Smooth muscle cell (in vitro differentiated cells): ENCODE data around the gene ANGPT4. TPM values are rescaled to one million over a fixed set of nuclear protein-coding genes. Genes with fewer than 3 reads are reported as not detected.
"Not testable (repeated sequence)": the region's sequence is repeated elsewhere in the genome, so short reads cannot be mapped to it uniquely, and the experiment has no call there.

Experiments
- DNase-seq: peaks from one replicate; lab custom pipeline; 2025; ENCODE audit not compliant: unreplicated experiment; lab: John Stamatoyannopoulos, UW
- H2AFZ ChIP-seq: fragments of 200-600 bp; sonication (generic); 2 replicates; pipeline ENCODE4 v1.6.0; 2016; ENCODE audit warnings: antibody characterized with exemption, low read depth, mild to moderate bottlenecking
- H3F3A ChIP-seq: fragments of 200-600 bp; sonication (generic); 2 replicates; pipeline ENCODE4 v1.6.0; 2017; ENCODE audit warnings: antibody characterized with exemption, low read depth
- H3K27ac ChIP-seq: fragments of 200-600 bp; sonication (generic); 2 replicates; pipeline ENCODE4 v1.5.1; 2016; ENCODE audit warnings: low read depth, mild to moderate bottlenecking
- H3K27me3 ChIP-seq: fragments of 200-600 bp; sonication (generic); 2 replicates; pipeline ENCODE4 v1.6.1; 2016; ENCODE audit warnings: low read depth, mild to moderate bottlenecking
- H3K36me3 ChIP-seq: fragments of 200-600 bp; sonication (generic); 2 replicates; pipeline ENCODE4 v1.5.1; 2016; ENCODE audit warnings: low read depth
- H3K4me1 ChIP-seq: fragments of 200-600 bp; sonication (generic); 2 replicates; pipeline ENCODE4 v1.5.1; 2016; ENCODE audit warnings: low read depth
- H3K4me2 ChIP-seq: fragments of 200-600 bp; sonication (generic); 2 replicates; pipeline ENCODE4 v1.6.0; 2016; ENCODE audit warnings: mild to moderate bottlenecking
- H3K4me3 ChIP-seq: fragments of 200-600 bp; sonication (generic); 2 replicates; pipeline ENCODE4 v1.5.1; 2016; ENCODE audit warnings: mild to moderate bottlenecking
- H3K79me2 ChIP-seq: fragments of 200-600 bp; sonication (generic); 2 replicates; pipeline ENCODE4 v1.6.0; 2016; ENCODE audit warnings: low read depth, mild to moderate bottlenecking
- H3K9ac ChIP-seq: fragments of 200-600 bp; sonication (generic); 2 replicates; pipeline ENCODE4 v1.6.0; 2016; ENCODE audit warnings: low read depth
- H3K9me3 ChIP-seq: fragments of 200-600 bp; sonication (generic); replicated peaks from 2 replicates; pipeline ENCODE4 v1.5.1; 2016; ENCODE audit warnings: low read depth
- H4K20me1 ChIP-seq: fragments of 200-600 bp; sonication (generic); 2 replicates; pipeline ENCODE4 v1.6.0; 2016; ENCODE audit warnings: low read depth
- CTCF ChIP-seq: fragments of 200-600 bp; sonication (generic); IDR thresholded peaks from 2 replicates; pipeline ENCODE4 v1.5.1; 2017; ENCODE audit warnings: borderline replicate concordance, mild to moderate bottlenecking, antibody characterized with exemption; ENCODE audit not compliant: insufficient read depth, poor library complexity, severe bottlenecking
- WGBS: methylation state at CpG from one replicate; pipeline ENCODE4 v1.1.7; 2016; ENCODE audit warnings: low lambda C conversion rate; 5-methylcytosine and 5-hydroxymethylcytosine counted together
- polyA plus RNA-seq: library from polyadenylated mRNA; unstranded; fragments of >200 nt; fragmentation: Nextera tagmentation; extraction: Ambion mirVana; gene quantifications from 2 replicates; pipeline ENCODE4 v1.2.1, GENCODE V29; 2016
- total RNA-seq: library from RNA; depleted of rRNA; stranded (reverse); fragments of >200 nt; gene quantifications from 2 replicates; pipeline ENCODE4 v1.2.3, GENCODE V29; 2014

The ANGPT4 gene
- total and polyA plus RNA-seq, 2 experiments from 2014 or later: 0.39 TPM; not detected in 1

DNA sequence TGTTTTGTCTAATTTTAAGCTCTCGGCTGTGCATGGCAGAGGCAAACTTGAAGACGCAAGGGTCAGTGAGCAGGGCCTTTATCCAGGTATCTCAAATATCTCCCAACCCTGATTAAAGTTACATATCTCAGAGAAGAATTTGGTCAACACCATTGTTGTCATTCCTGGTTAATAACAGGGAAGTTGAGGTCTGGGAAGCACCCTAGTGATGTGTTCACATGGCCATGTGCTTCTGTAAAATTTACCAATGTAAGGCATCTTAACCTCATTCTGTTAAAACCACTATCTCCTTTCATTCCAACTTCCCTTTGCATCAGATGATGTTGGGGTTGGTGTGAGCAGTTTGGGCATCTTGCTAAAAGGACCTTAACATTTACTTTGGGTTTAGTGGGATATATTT, 86.6 kb downstream of the ANGPT4 start:
- Histone ChIP-seq H3K36me3 (no peaks in the 10 kb centered on the region), H2AFZ (no peak overlapping the region), H3F3A (no peaks in the 10 kb centered on the region), H3K9me3 (no peaks in the 10 kb centered on the region), H3K4me3 (no peak overlapping the region), H3K79me2 (no peaks in the 10 kb centered on the region), H3K4me1 (peaks cover 4% of the 10 kb centered on the region), H3K9ac (no peak overlapping the region), H4K20me1 (no peaks in the 10 kb centered on the region), H3K27ac (no peak overlapping the region), H3K4me2 (no peak overlapping the region), H3K27me3 (no peaks in the 10 kb centered on the region)
- no peak for DNase-seq
- TF ChIP-seq CTCF: no peak
- 88% methylated on average over 2 of the region's 2 CpGs for WGBS

GRCh38 chr20:828987-829386, 87.1 kb downstream of the ANGPT4 start:
- no peak for TF ChIP-seq CTCF
- Histone ChIP-seq H3K27me3 (no peaks in the 10 kb centered on the region), H3K4me3 (no peak overlapping the region), H3K27ac (no peak overlapping the region), H4K20me1 (no peaks in the 10 kb centered on the region), H3K9me3 (no peaks in the 10 kb centered on the region), H3K9ac (no peak overlapping the region), H3K79me2 (no peaks in the 10 kb centered on the region), H3K4me1 (no peaks in the 10 kb centered on the region), H2AFZ (no peak overlapping the region), H3F3A (no peaks in the 10 kb centered on the region), H3K36me3 (no peaks in the 10 kb centered on the region), H3K4me2 (no peak overlapping the region)
- 24% methylated on average over 6 of the region's 6 CpGs for WGBS
- DNase-seq: no peak

DNA sequence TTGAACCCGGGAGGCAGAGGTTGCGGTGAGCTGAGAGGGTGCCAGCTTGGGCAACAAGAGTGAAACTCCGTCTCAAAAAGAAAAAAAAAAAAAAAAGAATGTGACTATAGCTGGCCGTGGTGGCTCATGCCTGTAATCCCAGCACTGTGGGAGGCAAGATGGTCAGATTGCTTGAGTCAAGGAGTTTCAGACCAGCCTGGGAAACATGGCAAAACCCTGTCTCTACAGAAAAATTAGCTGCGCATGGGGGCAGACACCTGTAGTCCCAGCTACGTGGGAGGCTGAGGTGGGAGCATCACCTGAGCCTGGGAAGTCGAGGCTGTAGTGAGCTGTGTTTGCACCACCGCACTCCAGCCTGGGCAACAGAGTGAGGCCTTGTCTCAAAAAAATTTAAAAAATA, 88.2 kb downstream of the ANGPT4 start:
- H3K4me2 ChIP-seq, H4K20me1 ChIP-seq, DNase-seq, H3K4me3 ChIP-seq, H3K9ac ChIP-seq, H3K79me2 ChIP-seq, H2AFZ ChIP-seq, H3F3A ChIP-seq, H3K9me3 ChIP-seq, H3K36me3 ChIP-seq, H3K4me1 ChIP-seq, H3K27ac ChIP-seq, H3K27me3 ChIP-seq: not testable (repeated sequence)
- 87% methylated on average over 8 of the region's 8 CpGs for WGBS

GRCh38 chr20:826695-827323, 89.3 kb downstream of the ANGPT4 start:
- 93% methylated on average over 7 of the region's 7 CpGs for WGBS
- no peak for DNase-seq

More at GRCh38 chr20:826695-827323, 89.3 kb downstream of the ANGPT4 start:
- Histone ChIP-seq H3F3A (no peaks in the 10 kb centered on the region), H3K27me3 (no peaks in the 10 kb centered on the region), H3K4me2 (no peak overlapping the region), H3K4me3 (no peak overlapping the region), H3K9me3 (no peaks in the 10 kb centered on the region), H3K4me1 (no peaks in the 10 kb centered on the region), H3K9ac (no peak overlapping the region), H2AFZ (no peak overlapping the region), H3K36me3 (no peaks in the 10 kb centered on the region), H3K79me2 (no peaks in the 10 kb centered on the region), H3K27ac (no peak overlapping the region), H4K20me1 (no peaks in the 10 kb centered on the region)
- TF ChIP-seq CTCF: no peak
